ENCODE measurements around the gene GRIP2.

Gene GRIP2

GRCh38 chr3:14496351-14496750 is 43.8 kb downstream of the GRIP2 start:
- H3K27me3 ChIP-seq (ENCODE audit: control insufficient read depth in 1 of 2, insufficient read depth in 1 of 2, low read length in 2 of 2): peaks cover 4 to 15% of the 10 kb centered on the region in 2 experiments
- no peak overlapping the region for H2BK5ac ChIP-seq (ENCODE audit: low read depth, low read length, poor library complexity, severe bottlenecking)
- H2BK12ac ChIP-seq (ENCODE audit: low read length in 2 of 2): no peak overlapping the region
- no peak overlapping the region for H3K14ac ChIP-seq (ENCODE audit: low read length in 2 of 2)
- H3K4me3 ChIP-seq (ENCODE audit: insufficient read depth in 1 of 2, low read depth in 1 of 2, low read length in 2 of 2): no peak overlapping the region
- no peak overlapping the region for H3K23ac ChIP-seq (ENCODE audit: low read length in 2 of 2)
- H3K79me1 ChIP-seq (replicated peaks; ENCODE audit: low read length, poor library complexity, severe bottlenecking): no peaks in the 10 kb centered on the region
- no peak overlapping the region for H3K18ac ChIP-seq (ENCODE audit: low read depth in 1 of 2, low read length in 2 of 2)
- no peak overlapping the region for H4K8ac ChIP-seq (ENCODE audit: low read length)
- H2BK15ac ChIP-seq (ENCODE audit: low read depth, poor library complexity, severe bottlenecking): no peak overlapping the region
- H3K4me1 ChIP-seq (ENCODE audit: control insufficient read depth, insufficient read depth, low read depth, low read length): peaks cover 5% of the 10 kb centered on the region
- H3K27ac ChIP-seq (ENCODE audit: low read length, poor library complexity, severe bottlenecking): no peak overlapping the region
- no peak overlapping the region for H4K91ac ChIP-seq (ENCODE audit: low read length)
- 89% methylated on average over 9 of the region's 9 CpGs for WGBS
- no peak overlapping the region for H3K4me2 ChIP-seq (ENCODE audit: low read length, poor library complexity, severe bottlenecking)
- no peak for DNase-seq
- H3K9ac ChIP-seq (ENCODE audit: low read length): no peak overlapping the region
- H2AFZ ChIP-seq (ENCODE audit: low read depth, low read length): no peak overlapping the region
- peaks cover 0 to 17% of the 10 kb centered on the region in 2 experiments for H3K36me3 ChIP-seq (ENCODE audit: control insufficient read depth in 1 of 2, insufficient read depth in 2 of 2, low read depth in 1 of 2, low read length in 2 of 2)
- peaks cover 7% of the 10 kb centered on the region for H3K9me3 ChIP-seq (ENCODE audit: control insufficient read depth, low read length)
- no peak overlapping the region for H2AK5ac ChIP-seq (ENCODE audit: low read length, severe bottlenecking)
- H2BK120ac ChIP-seq (ENCODE audit: low read depth, low read length): no peak overlapping the region
- H3K4ac ChIP-seq (ENCODE audit: low read depth in 1 of 2, low read length in 2 of 2): no peak overlapping the region

DNA sequence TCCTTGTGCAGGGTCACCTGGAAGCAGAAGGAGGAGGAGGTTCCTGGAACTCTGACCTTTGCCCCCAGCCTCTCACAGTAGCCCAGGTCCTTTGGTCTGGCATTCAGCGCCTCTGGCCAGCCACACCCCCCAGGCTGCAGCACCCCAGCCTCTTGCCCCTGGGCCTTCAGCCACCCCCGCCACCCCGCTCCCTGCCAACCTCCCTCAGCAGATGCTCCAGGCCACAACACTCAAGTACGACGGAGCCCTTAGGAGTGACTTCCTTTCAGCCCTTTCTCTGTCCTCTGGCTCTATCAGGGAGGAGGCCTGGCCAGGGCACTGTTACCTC is 45.2 kb downstream of the GRIP2 start:
- Histone ChIP-seq H3K27me3 (ENCODE audit: control insufficient read depth in 1 of 2, insufficient read depth in 1 of 2, low read length in 2 of 2) (peaks cover 4 to 15% of the 10 kb centered on the region in 2 experiments), H3K23ac (ENCODE audit: low read length in 2 of 2) (no peak overlapping the region), H2BK12ac (ENCODE audit: low read length in 2 of 2) (no peak overlapping the region), H2BK120ac (ENCODE audit: low read depth, low read length) (no peak overlapping the region), H3K9ac (ENCODE audit: low read length) (no peak overlapping the region), H3K27ac (ENCODE audit: low read length, poor library complexity, severe bottlenecking) (no peak overlapping the region), H3K14ac (ENCODE audit: low read length in 2 of 2) (no peak overlapping the region), H3K36me3 (ENCODE audit: control insufficient read depth in 1 of 2, insufficient read depth in 2 of 2, low read depth in 1 of 2, low read length in 2 of 2) (peaks cover 5 to 29% of the 10 kb centered on the region in 2 experiments), H4K91ac (ENCODE audit: low read length) (no peak overlapping the region), H2BK5ac (ENCODE audit: low read depth, low read length, poor library complexity, severe bottlenecking) (no peak overlapping the region), H3K4ac (ENCODE audit: low read depth in 1 of 2, low read length in 2 of 2) (no peak overlapping the region), H3K18ac (ENCODE audit: low read depth in 1 of 2, low read length in 2 of 2) (no peak overlapping the region), H2AK5ac (ENCODE audit: low read length, severe bottlenecking) (no peak overlapping the region), H4K8ac (ENCODE audit: low read length) (no peak overlapping the region), H3K4me2 (ENCODE audit: low read length, poor library complexity, severe bottlenecking) (no peak overlapping the region), H2AFZ (ENCODE audit: low read depth, low read length) (no peak overlapping the region), H3K9me3 (ENCODE audit: control insufficient read depth, low read length) (peaks cover under 1% of the 10 kb centered on the region), H3K4me3 (ENCODE audit: insufficient read depth in 1 of 2, low read depth in 1 of 2, low read length in 2 of 2) (no peak overlapping the region), H2BK15ac (ENCODE audit: low read depth, poor library complexity, severe bottlenecking) (no peak overlapping the region), H3K4me1 (ENCODE audit: control insufficient read depth, insufficient read depth, low read depth, low read length) (peaks cover 5% of the 10 kb centered on the region), H3K79me1 (replicated peaks; ENCODE audit: low read length, poor library complexity, severe bottlenecking) (no peaks in the 10 kb centered on the region)
- 77% methylated on average over 5 of the region's 5 CpGs for WGBS
- DNase-seq: no peak

DNA sequence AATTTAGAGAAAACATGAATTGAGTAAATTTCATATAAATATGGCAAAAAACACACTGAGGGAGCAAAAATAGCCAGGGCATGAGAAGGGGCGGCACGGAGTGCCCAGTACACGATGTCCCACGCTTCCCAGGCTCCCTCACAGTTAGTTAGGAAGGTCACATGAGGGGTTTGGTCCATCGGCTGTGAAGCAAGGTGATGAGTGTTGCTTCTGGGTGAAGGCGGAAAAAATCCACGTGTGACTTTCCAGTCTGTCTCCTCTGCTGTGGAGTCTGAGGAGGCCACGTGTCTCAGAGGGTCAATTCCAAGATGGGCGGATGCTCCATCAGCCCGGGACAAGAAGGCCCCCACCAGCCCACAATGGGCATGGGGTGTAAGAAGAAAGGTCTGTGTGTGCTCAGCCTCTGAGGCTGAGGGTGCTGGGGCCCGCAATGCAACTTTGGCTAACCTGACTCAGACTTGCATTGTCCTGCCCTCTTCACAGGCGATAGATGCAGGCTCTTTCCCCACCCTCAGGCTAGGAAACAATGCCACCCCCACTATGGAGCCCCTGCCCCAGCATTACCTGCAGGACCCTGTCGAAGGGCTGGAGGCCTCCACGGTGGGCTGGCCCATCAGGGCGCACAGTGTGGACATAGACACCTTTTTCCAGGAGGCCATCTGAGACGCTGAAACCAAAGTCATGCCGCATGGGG is 45.7 kb downstream of the GRIP2 start:
- Histone ChIP-seq H2AFZ (ENCODE audit: low read depth, low read length) (no peak overlapping the region), H4K8ac (ENCODE audit: low read length) (no peak overlapping the region), H2BK120ac (ENCODE audit: low read depth, low read length) (no peak overlapping the region), H3K4me2 (ENCODE audit: low read length, poor library complexity, severe bottlenecking) (no peak overlapping the region), H2BK5ac (ENCODE audit: low read depth, low read length, poor library complexity, severe bottlenecking) (no peak overlapping the region), H4K91ac (ENCODE audit: low read length) (no peak overlapping the region), H3K14ac (ENCODE audit: low read length in 2 of 2) (no peak overlapping the region), H2BK12ac (ENCODE audit: low read length in 2 of 2) (no peak overlapping the region), H3K23ac (ENCODE audit: low read length in 2 of 2) (no peak overlapping the region), H2BK15ac (ENCODE audit: low read depth, poor library complexity, severe bottlenecking) (no peak overlapping the region), H3K9me3 (ENCODE audit: control insufficient read depth, low read length) (no peaks in the 10 kb centered on the region), H2AK5ac (ENCODE audit: low read length, severe bottlenecking) (no peak overlapping the region), H3K9ac (ENCODE audit: low read length) (no peak overlapping the region), H3K4me1 (ENCODE audit: control insufficient read depth, insufficient read depth, low read depth, low read length) (peaks cover 5% of the 10 kb centered on the region), H3K4ac (ENCODE audit: low read depth in 1 of 2, low read length in 2 of 2) (no peak overlapping the region), H3K36me3 (ENCODE audit: control insufficient read depth in 1 of 2, insufficient read depth in 2 of 2, low read depth in 1 of 2, low read length in 2 of 2) (peaks cover 7 to 34% of the 10 kb centered on the region in 2 experiments), H3K18ac (ENCODE audit: low read depth in 1 of 2, low read length in 2 of 2) (no peak overlapping the region), H3K27ac (ENCODE audit: low read length, poor library complexity, severe bottlenecking) (no peak overlapping the region), H3K4me3 (ENCODE audit: insufficient read depth in 1 of 2, low read depth in 1 of 2, low read length in 2 of 2) (no peak overlapping the region), H3K27me3 (ENCODE audit: control insufficient read depth in 1 of 2, insufficient read depth in 1 of 2, low read length in 2 of 2) (peaks cover 4 to 15% of the 10 kb centered on the region in 2 experiments), H3K79me1 (replicated peaks; ENCODE audit: low read length, poor library complexity, severe bottlenecking) (no peaks in the 10 kb centered on the region)
- WGBS: 94% methylated on average over 17 of the region's 17 CpGs
- DNase-seq: no peak

DNA sequence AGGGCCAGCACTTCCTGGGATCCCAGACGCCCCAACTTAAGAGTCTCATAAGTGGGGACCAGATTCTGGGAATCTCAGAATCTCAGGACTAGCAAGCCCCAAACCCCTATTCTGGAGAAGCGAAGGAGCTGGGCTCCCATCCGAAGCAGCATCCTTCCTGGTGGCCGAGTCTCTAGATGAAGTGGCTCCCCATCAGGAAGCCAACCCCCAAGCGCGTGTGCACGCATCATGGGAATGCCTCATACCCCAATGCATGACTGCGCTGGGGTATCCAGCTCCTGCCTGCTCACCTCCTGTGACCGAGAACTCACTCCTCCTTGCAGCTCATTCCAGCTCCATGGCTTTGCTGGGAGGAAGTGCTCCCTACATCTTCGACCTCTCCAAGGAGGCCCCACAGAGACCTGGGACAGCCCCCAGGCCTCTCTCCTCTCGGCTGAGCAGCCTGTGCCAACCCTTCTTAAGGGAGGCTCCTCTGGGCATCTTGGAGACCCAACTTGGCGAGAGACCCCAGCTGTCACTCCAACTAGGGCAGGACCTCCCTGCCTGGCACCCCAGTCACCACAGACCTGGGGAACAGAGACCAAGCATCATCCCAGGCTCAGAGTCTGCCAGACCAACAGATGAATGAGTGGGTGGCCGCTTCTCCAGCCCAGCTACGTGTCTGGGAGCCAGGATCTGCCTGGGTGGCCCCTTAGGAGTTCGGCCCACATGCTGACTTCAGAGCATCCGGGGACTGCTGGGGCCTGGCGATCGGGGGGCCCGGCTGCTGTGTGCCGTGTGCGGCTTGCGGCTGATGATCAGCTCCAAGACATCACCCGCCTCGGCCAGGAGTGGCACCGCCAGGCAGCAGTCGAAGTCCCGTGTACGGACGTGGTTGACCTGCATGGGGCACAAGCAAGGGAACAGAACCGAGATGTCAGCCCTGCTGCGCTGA is 46.9 kb downstream of the GRIP2 start:
- H2BK5ac ChIP-seq (ENCODE audit: low read depth, low read length, poor library complexity, severe bottlenecking): no peak overlapping the region
- H2BK120ac ChIP-seq (ENCODE audit: low read depth, low read length): no peak overlapping the region

More for the DNA sequence above, 46.9 kb downstream of the GRIP2 start:
- H2AK5ac ChIP-seq (ENCODE audit: low read length, severe bottlenecking): no peak overlapping the region
- H3K36me3 ChIP-seq (ENCODE audit: control insufficient read depth in 1 of 2, insufficient read depth in 2 of 2, low read depth in 1 of 2, low read length in 2 of 2): peaks cover 11 to 40% of the 10 kb centered on the region in 2 experiments
- H3K4me3 ChIP-seq (ENCODE audit: insufficient read depth in 1 of 2, low read depth in 1 of 2, low read length in 2 of 2): no peak overlapping the region
- no peak overlapping the region for H2BK12ac ChIP-seq (ENCODE audit: low read length in 2 of 2)
- no peak overlapping the region for H3K9ac ChIP-seq (ENCODE audit: low read length)
- H3K27ac ChIP-seq (ENCODE audit: low read length, poor library complexity, severe bottlenecking): no peak overlapping the region
- no peaks in the 10 kb centered on the region for H3K9me3 ChIP-seq (ENCODE audit: control insufficient read depth, low read length)
- no peak overlapping the region for H3K23ac ChIP-seq (ENCODE audit: low read length in 2 of 2)
- H3K4ac ChIP-seq (ENCODE audit: low read depth in 1 of 2, low read length in 2 of 2): no peak overlapping the region
- no peaks in the 10 kb centered on the region for H3K79me1 ChIP-seq (replicated peaks; ENCODE audit: low read length, poor library complexity, severe bottlenecking)
- peaks cover 9% of the 10 kb centered on the region for H3K4me1 ChIP-seq (ENCODE audit: control insufficient read depth, insufficient read depth, low read depth, low read length)
- WGBS: 93% methylated on average over 30 of the region's 31 CpGs
- no peak overlapping the region for H3K4me2 ChIP-seq (ENCODE audit: low read length, poor library complexity, severe bottlenecking)
- H3K18ac ChIP-seq (ENCODE audit: low read depth in 1 of 2, low read length in 2 of 2): no peak overlapping the region
- H2AFZ ChIP-seq (ENCODE audit: low read depth, low read length): no peak overlapping the region
- no peak overlapping the region for H4K8ac ChIP-seq (ENCODE audit: low read length)
- no peak overlapping the region for H2BK15ac ChIP-seq (ENCODE audit: low read depth, poor library complexity, severe bottlenecking)
- no peak for DNase-seq
- peaks cover 4 to 12% of the 10 kb centered on the region in 2 experiments for H3K27me3 ChIP-seq (ENCODE audit: control insufficient read depth in 1 of 2, insufficient read depth in 1 of 2, low read length in 2 of 2)
- no peak overlapping the region for H4K91ac ChIP-seq (ENCODE audit: low read length)
- no peak overlapping the region for H3K14ac ChIP-seq (ENCODE audit: low read length in 2 of 2)

All from mesenchymal stem cell (in vitro differentiated cells and primary cell).